K562 (cell line): ENCODE measurements around the gene PGGHG. TPM values are rescaled to one million over a fixed set of nuclear protein-coding genes. Genes with fewer than 3 reads are reported as not detected.
A peak's percentile ranks its signal among the peaks of the same experiment; 100 is the strongest.

ENCODE experiments used
- ARID1B ChIP-seq: fragments of 450-650 bp; IDR thresholded peaks from 2 replicates; pipeline ENCODE4 v1.6.1; 2016; ENCODE audit warnings: antibody characterized with exemption, mild to moderate bottlenecking, inconsistent platforms
- CREM ChIP-seq: IDR thresholded peaks from 2 replicates; pipeline ENCODE4 v1.6.1; 2014; ENCODE audit warnings: antibody characterized with exemption, low read depth
- CTBP1 ChIP-seq: fragments of 450-650 bp; IDR thresholded peaks from 2 replicates; pipeline ENCODE4 v1.6.1; 2016; ENCODE audit warnings: borderline replicate concordance
- HIVEP1 ChIP-seq: fragments of 250-450 bp; sonication (Bioruptor Pico); IDR thresholded peaks from 2 replicates; pipeline ENCODE4 v1.4.0; 2020; ENCODE audit warnings: mild to moderate bottlenecking
- HSF4 ChIP-seq: fragments of 250-450 bp; sonication (Bioruptor Pico); IDR thresholded peaks from 2 replicates; pipeline ENCODE4 v2.1.2; 2022; ENCODE audit warnings: mild to moderate bottlenecking, moderate library complexity, borderline replicate concordance
- KAT7 ChIP-seq: sonication (generic); formaldehyde crosslinking; IDR thresholded peaks from 2 replicates; pipeline ENCODE4 v1.8.0; 2022; ENCODE audit warnings: missing genetic modification reagents, mild to moderate bottlenecking, borderline replicate concordance
- MTA2 ChIP-seq: fragments of 450-650 bp; IDR thresholded peaks from 2 replicates; pipeline ENCODE4 v1.6.1; 2016; ENCODE audit warnings: low read depth
- MTA3 ChIP-seq: fragments of 450-650 bp; formaldehyde crosslinking; IDR thresholded peaks from 2 replicates; pipeline ENCODE4 v1.6.1; 2017; ENCODE audit warnings: mild to moderate bottlenecking, borderline replicate concordance
- MYC ChIP-seq, 2 experiments: fragments of 250-450 bp in 1 of 2; sonication (Bioruptor Pico) in 1 of 2; IDR thresholded peaks; 2 replicates each; pipeline versions ENCODE4 v1.5.1 to v1.6.1; 2012 to 2021; ENCODE audit warnings: low read depth in 2 of 2, borderline replicate concordance in 1 of 2, improper control_type of control experiment in 1 of 2, low read length in 1 of 2, mild to moderate bottlenecking in 1 of 2, moderate library complexity in 1 of 2
- PYGO2 ChIP-seq: fragments of 450-650 bp; IDR thresholded peaks from 2 replicates; pipeline ENCODE4 v1.6.1; 2016; ENCODE audit warnings: mild to moderate bottlenecking, missing genetic modification characterization, moderate library complexity, missing compliant biosample characterization
- SMAD2 ChIP-seq: fragments of 150-350 bp; IDR thresholded peaks from 2 replicates; pipeline ENCODE4 v1.6.1; 2014; ENCODE audit warnings: low read depth, mild to moderate bottlenecking, low read length
- SMAD4 ChIP-seq: fragments of 250-450 bp; sonication (Bioruptor Pico); conservative IDR thresholded peaks from 2 replicates; pipeline ENCODE4 v1.8.0; 2021; ENCODE audit warnings: inconsistent platforms, mild to moderate bottlenecking, moderate library complexity
- TAF15 ChIP-seq: fragments of 200-400 bp; formaldehyde crosslinking; IDR thresholded peaks from 2 replicates; pipeline ENCODE4 v1.6.1; 2017; ENCODE audit warnings: mild to moderate bottlenecking, low read depth, low read length, moderate library complexity
- TCF3 ChIP-seq: sonication (generic); formaldehyde crosslinking; IDR thresholded peaks from 2 replicates; pipeline ENCODE4 v1.4.0; 2020; ENCODE audit warnings: mild to moderate bottlenecking, missing genetic modification reagents
- ZFP36 ChIP-seq: fragments of 150-350 bp; IDR thresholded peaks from 2 replicates; pipeline ENCODE4 v1.6.1; 2018; ENCODE audit warnings: low read length, low read depth; ENCODE audit not compliant: partially characterized antibody
- ZNF583 ChIP-seq: fragments of 250-450 bp; sonication (Bioruptor Pico); IDR thresholded peaks from 2 replicates; pipeline ENCODE4 v1.4.0; 2020
- ZNF778 ChIP-seq: fragments of 450-650 bp; formaldehyde crosslinking; IDR thresholded peaks from 2 replicates; pipeline ENCODE4 v1.4.0; 2020; ENCODE audit warnings: mild to moderate bottlenecking, moderate library complexity
- polyA plus RNA-seq, 8 experiments: library from polyadenylated mRNA; depleted of rRNA in 4 of 8; stranded (reverse) in 5 of 8; unstranded in 3 of 8; fragments of >200 nt; fragmentation: Nextera tagmentation in 2 of 8; fragmentation: Illumina TruSeq in 1 of 8; extraction: Ambion mirVana in 2 of 8; extraction: Trizol in 1 of 8; gene quantifications; 2 replicates each; pipeline versions ENCODE4 v1.2.1 to v1.2.3, GENCODE V29; 2011 to 2014; ENCODE audit warnings: inconsistent platforms in 1 of 8, missing spikeins in 1 of 8
- total RNA-seq, 7 experiments: library from RNA; depleted of rRNA in 6 of 7; stranded (reverse); fragments of >200 nt in 6 of 7; fragmentation: Illumina TruSeq in 2 of 7; extraction: Trizol in 2 of 7; gene quantifications; 2 replicates each; pipeline versions ENCODE4 v1.2.1 to v1.2.3, GENCODE V29; 2011 to 2021; ENCODE audit warnings: low replicate concordance in 1 of 7
- TF ChIP-seq, protein P1 (sequence below): sonication (generic); formaldehyde crosslinking; IDR thresholded peaks from 2 replicates; pipeline ENCODE4 v1.8.0; 2022; ENCODE audit warnings: missing genetic modification reagents, mild to moderate bottlenecking, moderate library complexity, borderline replicate concordance
- TF ChIP-seq, protein P2 (sequence below): fragments of 450-650 bp; IDR thresholded peaks from 2 replicates; pipeline ENCODE4 v1.6.1; 2016; ENCODE audit warnings: missing biosample characterization, missing genetic modification characterization
- TF ChIP-seq, protein P3 (sequence below): fragments of 450-650 bp; IDR thresholded peaks from 2 replicates; pipeline ENCODE4 v1.7.0; 2016; ENCODE audit warnings: borderline replicate concordance
- TF ChIP-seq, protein P4 (sequence below), 2 experiments: fragments of 250-450 bp in 1 of 2; fragments of 450-650 bp in 1 of 2; sonication (Bioruptor Pico) in 1 of 2; IDR thresholded peaks; 2 replicates each; pipeline versions ENCODE4 v1.6.1 to v1.8.0; 2016 to 2021; ENCODE audit warnings: mild to moderate bottlenecking in 2 of 2, moderate library complexity in 2 of 2, missing compliant biosample characterization in 1 of 2, missing genetic modification characterization in 1 of 2

PGGHG gene
- total and polyA plus RNA-seq, 9 of the 15 experiments (the other 6 are each of a cell fraction or from before 2014, with no cell fraction given), result 0.38 to 85.1 (median 18.1) TPM

DNA sequence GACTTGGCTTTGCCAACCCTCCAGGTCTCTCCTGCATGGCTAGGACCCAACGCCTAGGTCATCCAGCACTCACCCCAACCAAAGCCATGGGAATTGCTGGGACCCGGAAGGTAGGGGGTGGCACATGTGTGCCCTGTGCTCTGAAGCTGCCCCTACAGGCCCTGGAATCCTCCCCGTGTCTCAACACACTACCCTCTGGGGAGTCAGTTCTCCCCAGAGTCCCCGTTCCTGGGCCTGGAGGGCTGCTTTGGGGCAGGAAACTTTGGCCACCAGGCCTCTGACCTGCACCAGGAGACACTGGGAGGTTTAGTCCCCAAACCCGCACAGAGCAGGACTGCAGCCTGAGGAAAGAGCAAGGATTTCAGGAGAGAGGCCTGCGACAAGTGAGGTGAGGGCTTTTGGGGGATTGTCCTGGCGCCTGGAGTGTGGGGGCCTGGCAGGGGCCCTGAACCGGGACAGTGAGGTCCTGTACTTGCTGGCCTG is 24.4 kb downstream of the PGGHG start (continued):
- TF ChIP-seq, protein P1, sequence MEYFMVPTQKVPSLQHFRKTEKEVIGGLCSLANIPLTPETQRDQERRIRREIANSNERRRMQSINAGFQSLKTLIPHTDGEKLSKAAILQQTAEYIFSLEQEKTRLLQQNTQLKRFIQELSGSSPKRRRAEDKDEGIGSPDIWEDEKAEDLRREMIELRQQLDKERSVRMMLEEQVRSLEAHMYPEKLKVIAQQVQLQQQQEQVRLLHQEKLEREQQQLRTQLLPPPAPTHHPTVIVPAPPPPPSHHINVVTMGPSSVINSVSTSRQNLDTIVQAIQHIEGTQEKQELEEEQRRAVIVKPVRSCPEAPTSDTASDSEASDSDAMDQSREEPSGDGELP (CRISPR knock-in tag), result no peak; the same call in 1 of the 2 replicates
- TF ChIP-seq ARID1B (no peak), MTA3 (no peak), ZNF778 (no peak), MYC (IDR thresholded peaks at IDR 0.05; ENCODE audit: low read depth, low read length) (no peak), MYC (CRISPR knock-in tag; IDR thresholded peaks at IDR 0.05; ENCODE audit: borderline replicate concordance, low read depth) (no peak), SMAD2 (no peak), TCF3 (CRISPR knock-in tag) (no peak), MTA2 (no peak), KAT7 (no peak), ZNF583 (CRISPR knock-in tag) (no peak), HSF4 (CRISPR knock-in tag) (no peak), PYGO2 (no peak), ZFP36 (peak; percentile 2), SMAD4 (CRISPR knock-in tag) (peak; percentile 80; the same call in 1 of the 2 replicates), TAF15 (no peak), HIVEP1 (CRISPR knock-in tag) (no peak), CTBP1 (no peak), CREM (no peak)
- TF ChIP-seq, protein P2, sequence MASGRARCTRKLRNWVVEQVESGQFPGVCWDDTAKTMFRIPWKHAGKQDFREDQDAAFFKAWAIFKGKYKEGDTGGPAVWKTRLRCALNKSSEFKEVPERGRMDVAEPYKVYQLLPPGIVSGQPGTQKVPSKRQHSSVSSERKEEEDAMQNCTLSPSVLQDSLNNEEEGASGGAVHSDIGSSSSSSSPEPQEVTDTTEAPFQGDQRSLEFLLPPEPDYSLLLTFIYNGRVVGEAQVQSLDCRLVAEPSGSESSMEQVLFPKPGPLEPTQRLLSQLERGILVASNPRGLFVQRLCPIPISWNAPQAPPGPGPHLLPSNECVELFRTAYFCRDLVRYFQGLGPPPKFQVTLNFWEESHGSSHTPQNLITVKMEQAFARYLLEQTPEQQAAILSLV (tag), result no peak
- TF ChIP-seq, protein P3, sequence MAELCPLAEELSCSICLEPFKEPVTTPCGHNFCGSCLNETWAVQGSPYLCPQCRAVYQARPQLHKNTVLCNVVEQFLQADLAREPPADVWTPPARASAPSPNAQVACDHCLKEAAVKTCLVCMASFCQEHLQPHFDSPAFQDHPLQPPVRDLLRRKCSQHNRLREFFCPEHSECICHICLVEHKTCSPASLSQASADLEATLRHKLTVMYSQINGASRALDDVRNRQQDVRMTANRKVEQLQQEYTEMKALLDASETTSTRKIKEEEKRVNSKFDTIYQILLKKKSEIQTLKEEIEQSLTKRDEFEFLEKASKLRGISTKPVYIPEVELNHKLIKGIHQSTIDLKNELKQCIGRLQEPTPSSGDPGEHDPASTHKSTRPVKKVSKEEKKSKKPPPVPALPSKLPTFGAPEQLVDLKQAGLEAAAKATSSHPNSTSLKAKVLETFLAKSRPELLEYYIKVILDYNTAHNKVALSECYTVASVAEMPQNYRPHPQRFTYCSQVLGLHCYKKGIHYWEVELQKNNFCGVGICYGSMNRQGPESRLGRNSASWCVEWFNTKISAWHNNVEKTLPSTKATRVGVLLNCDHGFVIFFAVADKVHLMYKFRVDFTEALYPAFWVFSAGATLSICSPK, result no peak
- TF ChIP-seq, protein P4, sequence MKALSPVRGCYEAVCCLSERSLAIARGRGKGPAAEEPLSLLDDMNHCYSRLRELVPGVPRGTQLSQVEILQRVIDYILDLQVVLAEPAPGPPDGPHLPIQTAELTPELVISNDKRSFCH (CRISPR knock-in tag; IDR thresholded peaks at IDR 0.05), result no peak
- TF ChIP-seq, protein P4 (tag; IDR thresholded peaks at IDR 0.05), result 0 out of 2 replicates have a peak, but pooled peaks have one; percentile 48
